ENCODE measurements around the gene CCL1.

CCL1 gene

DNA sequence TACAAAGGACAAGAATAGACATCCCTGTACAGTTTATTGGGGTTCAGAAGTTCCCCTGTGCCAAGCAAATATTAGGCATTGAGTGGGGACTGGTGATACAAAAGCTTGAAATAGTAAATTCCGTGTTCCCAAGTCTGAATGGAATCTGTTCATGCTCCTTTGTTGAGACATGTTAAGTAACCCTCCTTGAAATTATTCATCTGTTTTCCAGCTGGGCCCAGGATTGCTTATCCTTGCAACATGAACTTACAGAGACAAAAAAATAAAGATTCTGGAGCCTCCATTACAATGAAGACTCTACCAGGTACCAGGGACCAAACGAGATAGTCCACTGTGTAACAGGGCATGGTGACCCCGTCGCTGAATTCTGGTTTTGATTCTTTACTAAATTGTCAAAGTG, 49.9 kb downstream of the CCL1 start:
- in situ Hi-C loops (cut with MboI; ENCODE audit: low sequenced_read_pairs): loop anchor here (25.0 kb wide), 1 partner anchor 324 kb away; no protein-coding TSS in a partner anchor

DNA sequence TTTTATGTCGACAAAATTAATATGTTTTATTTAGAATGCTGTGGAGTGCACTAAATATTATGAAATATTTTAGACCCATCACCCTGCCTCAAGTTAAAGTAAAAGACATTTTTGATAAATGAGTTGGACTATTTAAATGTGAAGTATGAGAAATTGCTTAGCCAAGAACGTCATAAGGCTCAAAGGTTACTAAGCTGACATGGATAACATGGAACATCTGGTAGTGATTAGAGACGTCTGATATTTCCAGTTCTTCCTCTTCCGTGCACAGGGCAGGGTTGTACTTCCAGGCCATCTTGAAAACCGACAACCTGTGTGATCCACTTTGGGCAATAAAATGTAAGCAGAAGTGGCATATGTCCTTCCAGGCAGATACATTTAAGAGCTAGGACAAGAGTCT, 51.0 kb downstream of the CCL1 start:
- in situ Hi-C loops (cut with MboI; ENCODE audit: low sequenced_read_pairs): loop anchor here (25.0 kb wide), 1 partner anchor 325 kb away; no protein-coding TSS in a partner anchor

DNA sequence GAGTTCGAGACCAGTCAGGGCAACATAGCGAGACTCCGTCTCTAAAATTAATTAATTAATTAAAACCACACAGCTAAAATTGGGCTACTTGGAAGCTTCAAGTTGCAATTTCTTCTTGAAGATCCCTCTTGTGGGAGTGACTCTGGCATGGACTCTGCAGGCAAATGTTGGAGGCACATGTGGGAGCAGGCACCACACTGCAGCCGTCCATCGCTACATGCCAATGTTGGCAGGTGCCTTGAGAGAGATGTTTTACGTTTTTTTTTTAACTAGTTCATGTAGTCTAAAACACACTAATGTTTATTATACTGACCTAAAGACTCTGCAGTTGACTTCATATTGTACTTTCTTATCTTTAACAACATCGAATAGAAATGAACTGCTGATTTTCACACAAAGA, 51.7 kb downstream of the CCL1 start:
- in situ Hi-C loops (cut with MboI; ENCODE audit: low sequenced_read_pairs): loop anchor here (25.0 kb wide), 1 partner anchor 326 kb away; no protein-coding TSS in a partner anchor

Data from HL-60/S4 treated with phorbol 12-myristate 13-acetate at 8.2 ng/mL for 4 days and 3 days (cell line).